ENCODE measurements around the gene ABCA1. TPM values are rescaled to one million over a fixed set of nuclear protein-coding genes. Genes with fewer than 3 reads are reported as not detected.
"Not testable (repeated sequence)": the region's sequence is repeated elsewhere in the genome, so short reads cannot be mapped to it uniquely, and the experiment has no call there.

Gene ABCA1
- total RNA-seq, 1 donor: 43.4 TPM

DNA sequence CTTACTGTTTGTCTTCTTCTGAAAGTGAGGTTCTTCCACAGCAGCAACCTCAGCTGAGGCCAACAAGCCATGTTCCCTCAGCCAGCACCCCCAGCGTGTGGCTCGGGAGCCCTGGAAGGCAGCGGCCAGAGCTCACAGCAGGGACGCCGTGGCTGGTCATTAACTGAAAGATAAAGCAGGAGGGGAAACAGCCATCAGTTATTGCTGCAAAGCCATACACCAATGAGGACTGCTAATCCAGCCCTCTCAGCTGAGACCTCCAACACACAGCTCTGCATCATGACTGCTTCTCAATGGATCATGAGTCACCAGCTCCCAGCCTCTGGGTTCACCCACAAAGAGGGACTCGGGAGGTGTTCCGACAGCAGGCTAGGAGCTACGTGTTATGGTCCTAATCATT lies 24.3 kb downstream of the ABCA1 start:
- H3K9me3 ChIP-seq (ENCODE audit: low read depth, low read length): no peaks in the 10 kb centered on the region
- H3K4me3 ChIP-seq (ENCODE audit: low read length): no peak overlapping the region
- H3K4me1 ChIP-seq (ENCODE audit: insufficient read depth, low read length): peaks cover 7% of the 10 kb centered on the region
- no peaks in the 10 kb centered on the region for H3K27me3 ChIP-seq (ENCODE audit: insufficient read depth, low read length)

DNA sequence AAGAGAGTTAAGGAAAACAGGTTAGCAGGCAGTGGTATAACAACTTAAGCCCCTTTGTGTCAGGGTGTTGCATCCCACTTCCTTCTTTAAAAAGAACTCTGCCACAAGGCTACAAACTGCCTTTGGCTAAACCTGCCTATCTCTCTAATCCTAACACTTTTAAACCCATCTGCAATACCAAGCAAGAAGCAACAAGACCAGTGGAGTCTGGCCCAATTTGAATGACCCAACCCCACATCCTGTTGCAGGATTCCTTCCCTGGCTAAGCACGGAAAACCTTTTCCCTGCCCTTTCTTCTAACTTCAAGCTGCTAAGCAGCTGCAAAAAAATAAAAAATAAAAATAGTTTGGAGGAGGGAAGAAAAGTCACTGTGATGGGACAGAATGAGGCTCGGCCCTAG lies 27.1 kb downstream of the ABCA1 start:
- H3K4me3 ChIP-seq (ENCODE audit: low read length): no peak overlapping the region
- no peaks in the 10 kb centered on the region for H3K9me3 ChIP-seq (ENCODE audit: low read depth, low read length)
- no peaks in the 10 kb centered on the region for H3K27me3 ChIP-seq (ENCODE audit: insufficient read depth, low read length)
- H3K4me1 ChIP-seq (ENCODE audit: insufficient read depth, low read length): peaks cover 7% of the 10 kb centered on the region

DNA sequence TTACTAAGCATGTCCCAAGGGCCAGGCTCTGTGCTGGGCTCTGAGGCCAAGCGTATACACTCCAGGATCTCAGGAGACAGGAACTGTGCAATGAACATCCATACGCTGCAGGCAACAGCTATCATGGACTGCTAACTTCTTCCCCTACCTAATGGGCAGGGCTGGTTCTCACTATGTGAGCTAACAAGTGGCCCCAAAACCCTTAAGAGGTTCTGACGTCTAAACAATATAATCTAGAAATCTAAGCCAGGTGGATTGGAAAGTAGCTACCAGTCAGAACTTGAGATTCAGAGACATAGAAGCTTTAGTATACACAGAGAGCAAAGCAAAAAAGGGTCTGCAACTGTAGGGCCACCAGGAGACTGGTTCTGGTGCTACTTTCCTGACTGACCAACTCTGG lies 27.6 kb downstream of the ABCA1 start:
- no peaks in the 10 kb centered on the region for H3K9me3 ChIP-seq (ENCODE audit: low read depth, low read length)
- no peak overlapping the region for H3K4me3 ChIP-seq (ENCODE audit: low read length)

DNA sequence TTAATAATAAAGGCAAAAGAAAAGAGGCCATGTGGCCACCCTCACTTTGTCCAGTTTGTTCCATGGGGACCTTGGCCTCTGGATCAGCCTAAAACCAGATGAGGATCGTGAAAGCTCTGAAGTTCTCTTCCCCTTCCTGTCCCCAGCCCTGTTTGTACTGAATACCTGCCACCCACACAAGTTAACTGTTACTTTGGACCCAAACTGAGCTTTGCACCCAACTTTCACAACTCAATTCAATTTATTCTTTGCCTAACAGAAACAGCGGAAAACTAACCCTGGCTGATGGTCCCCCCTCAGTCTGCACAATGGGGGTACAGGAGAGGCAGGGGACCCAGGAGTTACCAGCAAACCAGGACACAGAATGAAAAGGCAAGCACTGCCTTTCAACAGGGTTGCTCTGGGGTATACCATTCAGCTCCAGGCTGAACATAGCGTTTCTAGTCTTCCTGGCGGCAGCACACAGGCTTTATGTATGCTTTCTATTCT lies 28.2 kb downstream of the ABCA1 start:
- H3K4me3 ChIP-seq (ENCODE audit: low read length): no peak overlapping the region
- no peaks in the 10 kb centered on the region for H3K27me3 ChIP-seq (ENCODE audit: insufficient read depth, low read length)
- H3K9me3 ChIP-seq (ENCODE audit: low read depth, low read length): no peaks in the 10 kb centered on the region
- peaks cover 7% of the 10 kb centered on the region for H3K4me1 ChIP-seq (ENCODE audit: insufficient read depth, low read length)

More for the DNA sequence above, 27.6 kb downstream of the ABCA1 start:
- Histone ChIP-seq H3K27me3 (ENCODE audit: insufficient read depth, low read length) (no peaks in the 10 kb centered on the region), H3K4me1 (ENCODE audit: insufficient read depth, low read length) (peaks cover 7% of the 10 kb centered on the region)

DNA sequence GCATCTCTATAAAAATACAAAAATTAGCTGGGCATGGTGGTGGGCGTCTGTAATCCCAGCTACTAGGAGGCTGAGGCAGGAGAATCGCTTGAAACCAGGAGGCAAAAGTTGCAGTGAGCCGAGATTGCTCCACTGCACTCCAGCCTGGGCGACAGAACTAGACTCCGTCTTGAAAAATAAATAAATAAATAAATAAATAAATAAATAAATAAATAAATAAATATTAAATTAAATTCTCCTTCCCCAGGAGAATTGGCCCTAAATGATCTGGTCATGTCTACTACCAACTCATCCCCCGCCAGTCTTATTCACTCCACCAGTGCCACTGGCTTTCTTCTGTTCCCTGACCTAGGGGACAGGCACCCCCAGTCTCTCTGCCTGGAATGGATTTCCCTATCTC lies 29.6 kb downstream of the ABCA1 start:
- not testable (repeated sequence) for H3K9me3 ChIP-seq (ENCODE audit: low read depth, low read length); H3K27me3 ChIP-seq (ENCODE audit: insufficient read depth, low read length); H3K4me3 ChIP-seq (ENCODE audit: low read length); H3K4me1 ChIP-seq (ENCODE audit: insufficient read depth, low read length)

DNA sequence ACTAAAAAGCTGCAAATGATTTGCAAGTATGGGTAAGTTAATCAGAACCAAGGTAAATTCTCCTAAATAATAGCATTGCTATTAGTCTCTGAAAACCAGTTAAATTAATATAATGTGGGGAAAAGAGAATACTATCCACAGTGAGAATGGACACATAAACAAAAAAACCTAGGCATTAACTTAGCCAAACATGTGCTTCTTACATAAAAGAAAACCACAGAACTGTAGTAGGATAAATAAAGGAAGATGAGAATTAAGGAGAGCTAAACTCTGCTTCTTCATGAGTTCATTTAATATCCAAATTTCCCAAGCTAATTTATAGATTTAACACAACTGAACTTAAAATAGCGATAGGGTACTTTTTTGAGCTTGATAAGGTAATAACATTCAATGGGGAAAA lies 31.8 kb downstream of the ABCA1 start:
- Histone ChIP-seq H3K4me3 (ENCODE audit: low read length) (no peak overlapping the region), H3K4me1 (ENCODE audit: insufficient read depth, low read length) (peaks cover 7% of the 10 kb centered on the region), H3K27me3 (ENCODE audit: insufficient read depth, low read length) (no peaks in the 10 kb centered on the region), H3K9me3 (ENCODE audit: low read depth, low read length) (no peaks in the 10 kb centered on the region)

DNA sequence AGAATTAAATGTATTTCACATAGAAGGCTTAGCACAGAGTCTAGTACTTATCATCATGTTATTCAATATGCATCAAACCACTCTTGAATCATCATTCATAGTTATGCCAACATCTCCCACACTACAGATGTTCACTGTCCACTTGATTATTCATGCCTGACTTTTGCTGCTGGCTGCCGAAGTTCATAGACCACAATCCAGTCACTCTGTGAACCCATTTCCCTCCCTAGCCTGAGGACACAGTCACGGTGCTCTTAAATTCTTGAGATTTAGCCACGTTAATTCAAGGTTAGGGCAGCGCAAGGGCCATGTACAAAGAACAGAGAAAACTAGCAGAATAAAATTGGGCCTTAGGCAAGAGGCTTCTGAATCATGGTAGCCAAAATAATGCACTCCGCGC lies 32.4 kb downstream of the ABCA1 start:
- H3K9me3 ChIP-seq (ENCODE audit: low read depth, low read length): no peaks in the 10 kb centered on the region
- no peak overlapping the region for H3K4me3 ChIP-seq (ENCODE audit: low read length)
- H3K27me3 ChIP-seq (ENCODE audit: insufficient read depth, low read length): no peaks in the 10 kb centered on the region
- peaks cover 2% of the 10 kb centered on the region for H3K4me1 ChIP-seq (ENCODE audit: insufficient read depth, low read length)

DNA sequence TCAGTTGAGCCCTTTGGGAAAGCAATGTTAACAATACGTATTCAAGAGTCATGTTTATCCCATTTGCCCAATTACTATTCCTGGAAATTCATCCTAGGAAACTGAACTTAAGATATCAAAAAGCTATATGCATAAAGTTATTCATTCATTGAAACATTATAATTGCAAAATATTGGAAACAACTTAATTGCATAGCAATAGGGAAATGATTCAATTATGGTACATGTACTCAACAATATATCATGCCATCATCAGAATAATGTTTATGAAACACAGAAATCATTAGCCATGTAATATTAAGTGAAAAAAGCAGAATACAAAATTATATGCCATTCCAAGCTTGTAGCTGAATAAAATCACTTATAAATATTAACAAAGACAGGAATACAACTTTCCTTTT lies 35.3 kb downstream of the ABCA1 start:
- Histone ChIP-seq H3K4me1 (ENCODE audit: insufficient read depth, low read length) (no peaks in the 10 kb centered on the region), H3K9me3 (ENCODE audit: low read depth, low read length) (no peaks in the 10 kb centered on the region), H3K4me3 (ENCODE audit: low read length) (no peak overlapping the region), H3K27me3 (ENCODE audit: insufficient read depth, low read length) (no peaks in the 10 kb centered on the region)

DNA sequence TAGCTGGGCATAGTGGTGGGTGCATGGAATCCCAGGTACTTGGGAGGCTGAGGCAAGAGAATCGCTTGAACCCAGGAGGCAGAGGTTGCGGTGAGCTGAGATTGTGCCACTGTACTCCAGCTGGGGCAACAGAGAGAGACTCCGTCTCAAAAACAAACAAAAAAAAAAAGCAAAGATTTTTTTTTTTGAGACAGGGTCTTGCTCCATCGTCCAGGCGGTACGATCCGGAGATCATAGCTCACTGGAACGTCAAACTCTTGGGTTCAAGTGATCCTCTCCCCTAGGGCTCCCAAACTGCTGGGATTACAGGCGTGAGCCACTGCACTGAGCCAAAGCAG lies 37.6 kb downstream of the ABCA1 start:
- Histone ChIP-seq H3K9me3 (ENCODE audit: low read depth, low read length) (no peaks in the 10 kb centered on the region), H3K4me3 (ENCODE audit: low read length) (no peak overlapping the region), H3K27me3 (ENCODE audit: insufficient read depth, low read length) (no peaks in the 10 kb centered on the region), H3K4me1 (ENCODE audit: insufficient read depth, low read length) (no peaks in the 10 kb centered on the region)

DNA sequence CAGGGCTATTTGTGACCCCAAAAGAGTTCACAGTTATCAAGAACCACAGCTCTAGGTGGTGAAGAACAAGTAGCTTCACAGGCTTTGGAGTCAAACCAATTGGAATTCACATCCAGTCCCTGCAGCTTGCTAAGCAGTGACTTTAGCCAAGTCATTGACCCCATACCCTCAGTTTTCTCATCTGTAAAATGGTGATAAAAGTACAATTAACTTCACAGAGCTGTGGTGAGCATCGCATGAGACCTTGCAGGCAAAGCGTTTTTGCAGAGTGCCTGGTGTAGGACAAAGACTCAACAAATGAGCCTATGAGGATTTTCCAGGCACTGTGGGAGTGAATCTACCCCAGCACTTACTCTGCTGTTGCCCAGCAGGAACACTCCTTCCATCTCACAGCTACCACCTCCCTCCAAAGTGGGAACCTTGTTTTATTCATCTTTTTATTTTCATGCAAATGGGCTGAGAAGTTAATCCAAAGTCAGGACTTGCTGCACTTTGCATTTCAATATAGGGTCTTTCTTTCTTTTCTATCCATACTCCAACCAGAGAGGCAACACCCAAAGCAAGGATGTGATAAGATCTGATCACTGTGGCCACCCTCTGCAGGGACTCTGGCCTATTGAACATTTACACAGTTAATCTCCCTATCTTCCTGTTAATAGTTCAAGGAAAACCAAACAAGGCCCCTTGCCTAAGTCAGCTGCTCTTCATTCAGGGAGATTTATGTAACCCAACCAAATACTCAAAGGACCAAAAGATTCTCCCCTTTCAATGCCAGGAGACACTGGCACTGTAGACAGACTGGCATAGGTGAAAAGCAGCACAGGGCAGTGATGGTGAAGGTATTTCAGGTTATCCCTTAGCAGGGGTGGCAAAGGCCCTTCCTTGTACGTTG lies 41.9 kb downstream of the ABCA1 start:
- no peaks in the 10 kb centered on the region for H3K4me1 ChIP-seq (ENCODE audit: insufficient read depth, low read length)
- H3K9me3 ChIP-seq (ENCODE audit: low read depth, low read length): no peaks in the 10 kb centered on the region
- H3K27me3 ChIP-seq (ENCODE audit: insufficient read depth, low read length): no peaks in the 10 kb centered on the region
- no peak overlapping the region for H3K4me3 ChIP-seq (ENCODE audit: low read length)

DNA sequence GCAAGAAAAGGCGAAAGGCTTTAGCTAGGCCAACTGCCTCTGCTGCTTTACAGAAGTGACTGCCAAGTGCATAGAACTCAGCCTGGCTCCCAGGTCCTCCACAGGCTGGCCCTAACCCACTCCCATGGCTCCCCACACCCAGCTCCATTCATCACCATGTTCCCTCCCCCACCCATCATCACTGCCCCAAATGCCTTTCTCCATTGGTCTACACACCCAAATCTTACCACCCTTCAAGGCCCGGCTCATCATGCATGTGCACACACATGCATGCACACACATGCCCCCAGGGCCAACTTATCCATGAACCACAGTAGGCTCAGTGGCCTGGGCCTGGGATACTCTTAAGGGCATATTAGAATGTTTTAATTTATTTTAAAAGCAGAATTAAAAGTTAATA lies 44.8 kb downstream of the ABCA1 start:
- Histone ChIP-seq H3K4me1 (ENCODE audit: insufficient read depth, low read length) (no peaks in the 10 kb centered on the region), H3K9me3 (ENCODE audit: low read depth, low read length) (no peaks in the 10 kb centered on the region), H3K27me3 (ENCODE audit: insufficient read depth, low read length) (no peaks in the 10 kb centered on the region), H3K4me3 (ENCODE audit: low read length) (no peak overlapping the region)

DNA sequence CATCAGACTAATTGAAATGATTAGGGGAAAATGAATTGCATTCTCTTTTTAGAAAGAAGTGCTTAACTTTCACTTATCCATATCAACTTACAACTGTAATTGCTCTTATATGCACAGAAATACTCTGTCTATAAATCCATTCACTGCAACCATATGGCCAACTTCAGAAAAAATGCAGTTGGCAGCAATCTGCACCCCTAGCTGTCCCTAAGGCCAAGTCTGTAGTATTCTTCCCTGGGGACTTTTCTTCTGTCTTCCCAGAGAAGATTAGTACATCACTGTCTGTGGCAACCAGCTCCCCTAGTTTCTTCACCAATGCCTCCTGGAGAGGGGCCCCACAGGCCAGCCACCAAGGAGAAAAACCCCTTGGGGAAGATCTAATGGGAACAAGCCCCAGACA lies 45.4 kb downstream of the ABCA1 start:
- Histone ChIP-seq H3K4me3 (ENCODE audit: low read length) (no peak overlapping the region), H3K9me3 (ENCODE audit: low read depth, low read length) (no peaks in the 10 kb centered on the region), H3K27me3 (ENCODE audit: insufficient read depth, low read length) (no peaks in the 10 kb centered on the region), H3K4me1 (ENCODE audit: insufficient read depth, low read length) (no peaks in the 10 kb centered on the region)

DNA sequence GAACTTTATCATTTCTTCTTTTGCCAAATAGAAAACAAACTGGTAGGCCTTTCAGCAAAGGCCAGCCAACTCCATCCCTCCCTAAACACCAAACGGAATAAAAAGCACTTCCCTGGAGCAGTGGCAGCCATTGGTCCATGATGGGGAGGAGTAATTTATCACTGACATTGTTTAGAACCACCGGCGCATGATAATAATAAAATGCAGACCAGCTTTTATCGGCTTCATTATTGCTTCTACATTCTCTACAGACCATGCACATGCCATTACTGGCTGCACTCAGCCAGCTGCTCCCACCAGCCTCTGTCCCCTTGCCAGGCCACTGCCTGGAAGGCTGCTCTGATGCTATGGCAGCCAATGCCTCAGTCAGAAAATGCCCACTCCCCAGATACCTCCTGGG lies 45.9 kb downstream of the ABCA1 start:
- H3K4me3 ChIP-seq (ENCODE audit: low read length): no peak overlapping the region
- no peaks in the 10 kb centered on the region for H3K27me3 ChIP-seq (ENCODE audit: insufficient read depth, low read length)
- no peaks in the 10 kb centered on the region for H3K9me3 ChIP-seq (ENCODE audit: low read depth, low read length)
- no peaks in the 10 kb centered on the region for H3K4me1 ChIP-seq (ENCODE audit: insufficient read depth, low read length)

DNA sequence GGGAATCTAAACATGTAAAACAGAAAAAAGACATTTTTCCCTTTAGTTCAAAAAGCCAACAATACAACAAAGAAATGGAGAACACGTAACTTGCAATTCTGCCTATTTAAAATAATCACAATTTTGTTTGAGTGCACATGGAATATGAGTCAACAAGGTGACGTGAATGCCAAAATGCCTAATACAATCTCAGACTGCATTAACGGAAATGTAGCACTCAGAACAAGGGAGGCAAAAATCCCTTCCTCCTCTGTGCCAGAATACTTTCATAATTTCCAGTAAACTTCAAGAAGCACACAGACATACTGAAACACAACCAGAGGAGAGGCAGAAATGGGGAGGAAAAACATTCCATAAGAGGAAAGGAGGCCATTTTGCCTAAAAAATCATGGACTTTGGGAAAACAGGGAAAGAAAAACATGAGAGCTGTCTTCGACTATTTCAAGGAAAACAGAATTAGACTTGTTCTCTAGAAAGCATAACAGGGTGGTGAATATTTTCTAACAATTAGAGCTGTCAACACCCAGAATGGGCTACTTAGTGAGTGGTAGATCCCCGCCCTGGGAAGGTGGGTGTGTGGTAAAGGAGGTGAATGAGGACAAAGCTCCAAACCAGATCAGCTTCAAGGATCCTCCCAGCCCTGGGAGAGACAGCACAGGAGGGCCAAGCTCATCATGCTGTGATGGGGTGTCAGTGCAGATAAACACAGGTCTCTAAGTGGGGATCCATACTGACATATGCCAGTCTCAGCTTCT lies 48.2 kb downstream of the ABCA1 start:
- Histone ChIP-seq H3K9me3 (ENCODE audit: low read depth, low read length) (no peaks in the 10 kb centered on the region), H3K4me3 (ENCODE audit: low read length) (no peak overlapping the region), H3K27me3 (ENCODE audit: insufficient read depth, low read length) (no peaks in the 10 kb centered on the region), H3K4me1 (ENCODE audit: insufficient read depth, low read length) (no peaks in the 10 kb centered on the region)

DNA sequence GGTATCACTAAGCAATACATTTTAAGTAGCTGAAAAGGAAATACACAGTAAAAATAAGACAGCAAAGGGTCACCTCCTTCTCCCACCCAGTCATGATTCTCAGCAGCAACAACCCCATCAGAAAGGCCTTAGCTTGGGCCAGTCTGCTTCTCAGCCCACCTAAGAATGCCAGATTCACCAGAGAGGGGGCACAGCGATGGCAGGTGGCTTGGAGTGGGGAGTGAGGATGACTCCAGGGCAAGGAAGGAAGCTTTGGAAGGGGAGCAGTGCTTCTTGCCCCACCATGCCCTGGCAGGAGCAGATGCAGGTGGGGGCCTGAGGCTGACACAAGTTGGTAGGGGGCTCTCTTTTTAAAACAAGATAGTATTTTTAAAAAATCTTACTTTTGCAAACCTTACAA lies 51.4 kb downstream of the ABCA1 start:
- Histone ChIP-seq H3K9me3 (ENCODE audit: low read depth, low read length) (no peaks in the 10 kb centered on the region), H3K27me3 (ENCODE audit: insufficient read depth, low read length) (no peaks in the 10 kb centered on the region), H3K4me3 (ENCODE audit: low read length) (no peak overlapping the region), H3K4me1 (ENCODE audit: insufficient read depth, low read length) (peaks cover 25% of the 10 kb centered on the region)

DNA sequence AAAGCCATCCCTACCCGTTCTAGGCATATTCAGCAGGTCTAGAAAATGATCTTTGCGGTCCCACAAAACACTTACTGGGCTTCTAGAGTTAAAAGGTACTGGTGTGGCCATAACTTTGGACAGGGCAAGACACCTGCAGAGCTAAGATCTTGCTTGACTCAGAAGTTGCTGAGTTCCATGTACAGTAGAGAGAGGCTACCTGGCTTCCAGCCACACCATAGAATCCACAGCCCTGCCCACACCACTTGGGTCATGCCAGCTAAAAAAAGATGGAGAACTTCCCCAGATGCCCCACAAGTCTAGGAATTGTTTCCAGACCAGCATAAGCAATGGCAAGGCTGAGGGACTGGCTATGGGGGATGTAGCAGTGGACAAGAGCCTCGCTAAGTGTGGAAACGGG lies 52.1 kb downstream of the ABCA1 start:
- peaks cover 32% of the 10 kb centered on the region for H3K4me1 ChIP-seq (ENCODE audit: insufficient read depth, low read length)
- H3K9me3 ChIP-seq (ENCODE audit: low read depth, low read length): no peaks in the 10 kb centered on the region
- no peak overlapping the region for H3K4me3 ChIP-seq (ENCODE audit: low read length)
- H3K27me3 ChIP-seq (ENCODE audit: insufficient read depth, low read length): no peaks in the 10 kb centered on the region
